Gastrocnemius medialis (tissue), 4 donors: ENCODE results near the gene DUOX1.

Experiments used
- CTCF ChIP-seq, 5 experiments: fragments of 450-650 bp in 3 of 5; fragments of 200-600 bp in 2 of 5; sonication (generic) in 2 of 5; IDR thresholded peaks in 4 of 5; conservative IDR thresholded peaks in 1 of 5; 1 replicate in 4 of 5; 2 replicates in 1 of 5; pipeline ENCODE4 v1.5.1; 2016 to 2019; ENCODE audit warnings: antibody characterized with exemption in 5 of 5, mild to moderate bottlenecking in 3 of 5, moderate library complexity in 3 of 5
- POLR2A ChIP-seq, 2 donors: fragments of 450-650 bp; IDR thresholded peaks; one replicate each; pipeline ENCODE4 v1.6.1; 2017; ENCODE audit warnings: antibody characterized with exemption in 2 of 2, mild to moderate bottlenecking in 2 of 2, moderate library complexity in 2 of 2

GRCh38 chr15:45203182-45203581 lies 73.4 kb downstream of the DUOX1 start:
- TF ChIP-seq CTCF (IDR thresholded peaks at IDR 0.05 in 4 of 5, conservative IDR thresholded peaks at IDR 0.05 in 1 of 5) = no peak
- TF ChIP-seq POLR2A (IDR thresholded peaks at IDR 0.05) = no peak
